ENCODE data around the gene MED27. TPM values are rescaled to one million over a fixed set of nuclear protein-coding genes. Genes with fewer than 3 reads are reported as not detected.

MED27 gene
- total and polyA plus RNA-seq, 2 of the 8 experiments (the other 6 are each of a cell fraction or from before 2014, with no cell fraction given) = 29.9 to 56.5 TPM

DNA sequence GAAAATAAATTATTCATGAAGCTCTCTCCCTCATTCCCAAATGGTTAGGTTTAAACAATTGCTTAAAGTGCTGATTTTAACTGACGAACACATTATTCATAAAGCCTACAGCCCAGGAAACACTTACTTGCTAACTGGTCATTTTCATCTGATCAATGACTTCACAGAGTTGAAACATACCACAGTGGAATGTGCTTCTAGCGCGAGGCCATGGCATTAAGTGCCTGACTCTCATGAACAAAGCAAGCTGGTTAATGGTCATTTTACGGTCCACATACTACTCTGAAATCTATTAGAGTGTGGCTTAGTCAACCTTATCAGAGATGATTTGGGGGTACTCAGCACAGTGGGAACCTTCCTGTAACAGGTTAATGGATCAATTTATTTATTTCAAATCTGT lies 114.6 kb downstream of the MED27 start:
- Histone ChIP-seq H3K4me3 (ENCODE audit: extremely low read depth in 1 of 4, insufficient read depth in 2 of 4, low read depth in 3 of 4, low read length in 4 of 4) (no peak overlapping the region), H2AFZ (ENCODE audit: low read length) (no peak overlapping the region), H3K14ac (ENCODE audit: insufficient read length) (no peak overlapping the region), H3K27me3 (replicated peaks in 1 of 4; ENCODE audit: control insufficient read depth in 3 of 4, extremely low read depth in 1 of 4, insufficient read depth in 3 of 4, low read length in 3 of 4) (peaks cover 0 to 25% (median 11%) of the 10 kb centered on the region in 4 experiments; a peak in 4 of 7 replicates), H3K9me3 (ENCODE audit: insufficient read depth in 2 of 2, low read depth in 1 of 2, low read length in 1 of 2) (no peaks in the 10 kb centered on the region), H3K56ac (replicated peaks; ENCODE audit: insufficient read length, low read depth, low read length) (no peak overlapping the region), H3K18ac (ENCODE audit: extremely low read depth, low read length) (no peak overlapping the region), H2BK12ac (ENCODE audit: low read depth, low read length) (no peak overlapping the region), H4K20me1 (replicated peaks in 1 of 2; ENCODE audit: control insufficient read depth in 1 of 2, insufficient read depth in 2 of 2, low read length in 2 of 2) (peaks cover 12 to 18% of the 10 kb centered on the region in 2 experiments), H4K8ac (ENCODE audit: extremely low read depth, insufficient read depth, low read length) (no peak overlapping the region), H3K36me3 (ENCODE audit: control insufficient read depth in 2 of 4, insufficient read depth in 4 of 4, low read length in 3 of 4) (no peaks in the 10 kb centered on the region), H4K91ac (replicated peaks; ENCODE audit: insufficient read length, low read length) (no peak overlapping the region), H3K79me1 (ENCODE audit: low read depth, low read length) (no peaks in the 10 kb centered on the region), H3K23me2 (ENCODE audit: low read depth, low read length) (peaks cover 2% of the 10 kb centered on the region; the same call in 1 of the 2 replicates), H2BK20ac (ENCODE audit: low read length) (no peak overlapping the region), H2BK5ac (ENCODE audit: low read depth, low read length) (no peak overlapping the region), H2AK5ac (ENCODE audit: low read depth, low read length) (no peak overlapping the region), H2BK120ac (replicated peaks; ENCODE audit: low read depth, low read length) (no peak overlapping the region), H3K4me1 (replicated peaks in 1 of 4; ENCODE audit: control insufficient read depth in 3 of 4, insufficient read depth in 4 of 4, low read length in 3 of 4) (peaks cover 0 to 9% (median 1%) of the 10 kb centered on the region in 4 experiments; a peak in 3 of 7 replicates), H3K79me2 (ENCODE audit: control insufficient read depth in 1 of 2, insufficient read depth in 2 of 2, low read length in 2 of 2) (no peaks in the 10 kb centered on the region), H3K4ac (replicated peaks; ENCODE audit: insufficient read length, low read depth, low read length) (no peak overlapping the region), H2BK15ac (ENCODE audit: low read length) (no peak overlapping the region), H3K9ac (replicated peaks in 1 of 4; ENCODE audit: extremely low read depth in 1 of 4, low read depth in 3 of 4, low read length in 3 of 4) (no peak overlapping the region), H3K23ac (ENCODE audit: insufficient read length) (no peak overlapping the region), H3K4me2 (ENCODE audit: insufficient read depth in 1 of 2, low read depth in 2 of 2, low read length in 2 of 2) (no peak overlapping the region), H3K27ac (ENCODE audit: low read depth, low read length) (no peak overlapping the region), H4K5ac (ENCODE audit: insufficient read length, low read depth, low read length) (no peak overlapping the region)
- FAIRE-seq = no peak
- TF ChIP-seq CTCF (IDR thresholded peaks at IDR 0.05; ENCODE audit: control extremely low read depth in 1 of 3, insufficient read depth in 1 of 3, low read depth in 1 of 3, low read length in 3 of 3) = no peak
- TF ChIP-seq SUZ12 (IDR thresholded peaks at IDR 0.05; ENCODE audit: low read length) = no peak
- no peak for TF ChIP-seq JUN (IDR thresholded peaks at IDR 0.05; ENCODE audit: low read depth, low read length)
- no peak for TF ChIP-seq POLR2AphosphoS5 (IDR thresholded peaks at IDR 0.05; ENCODE audit: low read depth, low read length)
- no peak for TF ChIP-seq CHD2 (IDR thresholded peaks at IDR 0.05; ENCODE audit: low read length)
- TF ChIP-seq NANOG (IDR thresholded peaks at IDR 0.05; ENCODE audit: insufficient read depth, low read depth, low read length, poor library complexity, severe bottlenecking) = no peak
- no peak for TF ChIP-seq SP2 (IDR thresholded peaks at IDR 0.05; ENCODE audit: low read length)
- TF ChIP-seq, protein P1, sequence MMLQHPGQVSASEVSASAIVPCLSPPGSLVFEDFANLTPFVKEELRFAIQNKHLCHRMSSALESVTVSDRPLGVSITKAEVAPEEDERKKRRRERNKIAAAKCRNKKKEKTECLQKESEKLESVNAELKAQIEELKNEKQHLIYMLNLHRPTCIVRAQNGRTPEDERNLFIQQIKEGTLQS (IDR thresholded peaks at IDR 0.05; ENCODE audit: insufficient read depth, low read depth, low read length) = no peak
- TF ChIP-seq SP1 (IDR thresholded peaks at IDR 0.05; ENCODE audit: low read depth, low read length) = no peak
- TF ChIP-seq KDM1A (IDR thresholded peaks at IDR 0.05; ENCODE audit: borderline replicate concordance, low read length) = no peak
- TF ChIP-seq TAF7 (optimal IDR thresholded peaks at IDR 0.05; ENCODE audit: borderline replicate concordance, low read depth, low read length) = no peak
- ChIA-PET CTCF (ENCODE audit: partially characterized antibody) (interaction anchor here (1.0 to 1.3 kb wide), 3 partner anchors 11 to 95 kb away, joined by 3 to 4 read pairs (median 3); no protein-coding TSS in a partner anchor), POLR2A (ENCODE audit: partially characterized antibody) (interaction anchor here (0.7 to 0.8 kb wide), 2 partner anchors 12 to 23 kb away, joined by 3 read pairs; no protein-coding TSS in a partner anchor)
- 82% methylated on average over 4 of the region's 4 CpGs; no CpG with 5 or more reads in 1 of the 2 experiments for WGBS, 2 experiments (ENCODE audit: extremely low coverage in 1 of 2, insufficient coverage in 1 of 2, insufficient read length in 1 of 2, insufficient replicate concordance in 2 of 2, low coverage in 1 of 2, low lambda C conversion rate in 2 of 2, missing lambda C conversion rate in 1 of 2)
- DNase-seq (ENCODE audit: low read depth in 1 of 2, low spot score in 2 of 2) = no peak
